Activated naive CD8-positive, alpha-beta T cell treated with anti-CD3 and anti-CD28 coated beads, Interleukin-2, amount 50 U/mL, for 16 hours (primary cell): ENCODE data around the gene GPC5.
"Not testable (repeated sequence)": the region's sequence is repeated elsewhere in the genome, so short reads cannot be mapped to it uniquely, and the experiment has no call there.

ENCODE experiments used
- DNase-seq: peaks from one replicate; pipeline ENCODE4 v3.0.0-alpha.2; 2020; ENCODE audit warnings: low read depth, low spot score

The GPC5 gene

GRCh38 chr13:92825938-92826596, 1427.6 kb downstream of the GPC5 start:
- DNase-seq: no peak

GRCh38 chr13:92827503-92827902, 1429.1 kb downstream of the GPC5 start:
- DNase-seq: no peak

GRCh38 chr13:92829930-92830329, 1431.5 kb downstream of the GPC5 start:
- DNase-seq: no peak

- no peak for DNase-seq
Measured at GRCh38 chr13:92830821-92831220, 1432.4 kb downstream of the GPC5 start.

GRCh38 chr13:92833071-92833470, 1434.7 kb downstream of the GPC5 start:
- no peak for DNase-seq

- DNase-seq: no peak
Measured at GRCh38 chr13:92836171-92836570, 1437.8 kb downstream of the GPC5 start.

- DNase-seq: no peak
Measured at GRCh38 chr13:92838786-92839185, 1440.4 kb downstream of the GPC5 start.

- DNase-seq: no peak
Measured at GRCh38 chr13:92842145-92842544, 1443.7 kb downstream of the GPC5 start.

GRCh38 chr13:92843549-92843948, 1445.1 kb downstream of the GPC5 start:
- no peak for DNase-seq

- no peak for DNase-seq
Measured at GRCh38 chr13:92849381-92849780, 1451.0 kb downstream of the GPC5 start.

GRCh38 chr13:92864584-92865284, 1466.3 kb downstream of the GPC5 start:
- no peak for DNase-seq

- no peak for DNase-seq
Measured at GRCh38 chr13:92873029-92873428, 1474.6 kb downstream of the GPC5 start.

GRCh38 chr13:92886535-92887077, 1488.2 kb downstream of the GPC5 start:
- DNase-seq: no peak

- DNase-seq: no peak
Measured at GRCh38 chr13:92894447-92894846, 1496.0 kb downstream of the GPC5 start.

- no peak for DNase-seq
Measured at GRCh38 chr13:92896842-92897241, 1498.4 kb downstream of the GPC5 start.

- not testable (repeated sequence) for DNase-seq
Measured at GRCh38 chr13:92898946-92899345, 1500.5 kb downstream of the GPC5 start.

- no peak for DNase-seq
Measured at GRCh38 chr13:92900446-92900845, 1502.0 kb downstream of the GPC5 start.

GRCh38 chr13:92901739-92902138, 1503.3 kb downstream of the GPC5 start:
- no peak for DNase-seq

- no peak for DNase-seq
Measured at GRCh38 chr13:92912629-92913028, 1514.2 kb downstream of the GPC5 start.

GRCh38 chr13:92913840-92914239, 1515.4 kb downstream of the GPC5 start:
- DNase-seq: no peak
